ENCODE results near the gene NFIA. TPM values are rescaled to one million over a fixed set of nuclear protein-coding genes. Genes with fewer than 3 reads are reported as not detected.
"Not testable (repeated sequence)": the region's sequence is repeated elsewhere in the genome, so short reads cannot be mapped to it uniquely, and the experiment has no call there.

NFIA gene
- total RNA-seq, 4 donors from 2014 or later = 134 to 183 (median 148) TPM

GRCh38 chr1:61460191-61460590 lies 377.8 kb downstream of the NFIA start:
- no peak for DNase-seq (ENCODE audit: extremely low spot score)
- WGBS = 91% methylated on average over 6 of the region's 6 CpGs
- Histone ChIP-seq H3K9me3 (no peaks in the 10 kb centered on the region), H3K36me3 (peaks cover 3 to 50% (median 16%) of the 10 kb centered on the region in 4 donors), H3K4me3 (no peak overlapping the region), H3K4me1 (peaks cover 0 to under 1% (median 0%) of the 10 kb centered on the region in 4 donors), H3K27me3 (no peaks in the 10 kb centered on the region), H3K27ac (replicated peaks in 1 of 4) (no peak overlapping the region)
- intact Hi-C loops (cut with DNase I) = no loop called here
- TF ChIP-seq POLR2A (IDR thresholded peaks at IDR 0.05; ENCODE audit: low read depth) (no peak), CTCF (IDR thresholded peaks at IDR 0.05) (no peak)

GRCh38 chr1:61461406-61462384 lies 379.3 kb downstream of the NFIA start:
- DNase-seq (ENCODE audit: extremely low spot score) = no peak
- peaks cover 0 to 38% (median 4%) of the 10 kb centered on the region in 4 donors for H3K36me3 ChIP-seq
- no peak overlapping the region for H3K27ac ChIP-seq (replicated peaks in 1 of 4)
- intact Hi-C loops (cut with DNase I) = no loop called here
- no peak overlapping the region for H3K4me3 ChIP-seq
- TF ChIP-seq POLR2AphosphoS5 (IDR thresholded peaks at IDR 0.05) (no peak), EP300 (IDR thresholded peaks at IDR 0.05) (no peak), POLR2A (IDR thresholded peaks at IDR 0.05; ENCODE audit: low read depth) (no peak), CTCF (IDR thresholded peaks at IDR 0.05) (no peak)
- no peaks in the 10 kb centered on the region for H3K9me3 ChIP-seq
- no peaks in the 10 kb centered on the region for H3K27me3 ChIP-seq
- 81% methylated on average over 14 of the region's 14 CpGs for WGBS
- H3K4me1 ChIP-seq = no peaks in the 10 kb centered on the region

GRCh38 chr1:61462628-61463027 lies 380.3 kb downstream of the NFIA start:
- Histone ChIP-seq H3K27ac (replicated peaks in 1 of 4) (no peak overlapping the region), H3K9me3 (no peaks in the 10 kb centered on the region), H3K4me3 (no peak overlapping the region), H3K4me1 (no peaks in the 10 kb centered on the region), H3K36me3 (peaks cover 0 to 30% (median 3%) of the 10 kb centered on the region in 4 donors), H3K27me3 (no peaks in the 10 kb centered on the region)
- DNase-seq (ENCODE audit: extremely low spot score) = no peak
- TF ChIP-seq CTCF (IDR thresholded peaks at IDR 0.05) = no peak
- no peak for TF ChIP-seq POLR2AphosphoS5 (IDR thresholded peaks at IDR 0.05)
- no peak for TF ChIP-seq POLR2A (IDR thresholded peaks at IDR 0.05; ENCODE audit: low read depth)
- no peak for TF ChIP-seq EP300 (IDR thresholded peaks at IDR 0.05)
- WGBS = 93% methylated on average over 1 of the region's 1 CpG
- intact Hi-C loops (cut with DNase I) = no loop called here

- H3K4me1 ChIP-seq = no peaks in the 10 kb centered on the region
- intact Hi-C loops (cut with DNase I) = no loop called here
- H3K9me3 ChIP-seq = no peaks in the 10 kb centered on the region
- WGBS = 79% methylated on average over 4 of the region's 4 CpGs
- no peak for TF ChIP-seq POLR2A (IDR thresholded peaks at IDR 0.05; ENCODE audit: low read depth)
- TF ChIP-seq CTCF (IDR thresholded peaks at IDR 0.05) = no peak
- TF ChIP-seq POLR2AphosphoS5 (IDR thresholded peaks at IDR 0.05) = no peak
- no peak for TF ChIP-seq EP300 (IDR thresholded peaks at IDR 0.05)
- no peak for DNase-seq (ENCODE audit: extremely low spot score)
- H3K27me3 ChIP-seq = no peaks in the 10 kb centered on the region
- no peak overlapping the region for H3K27ac ChIP-seq (replicated peaks in 1 of 4)
- no peak overlapping the region for H3K4me3 ChIP-seq
- peaks cover 0 to 30% (median 3%) of the 10 kb centered on the region in 4 donors for H3K36me3 ChIP-seq
Measured at GRCh38 chr1:61463220-61463619, 380.9 kb downstream of the NFIA start.

- H3K27me3 ChIP-seq; H3K36me3 ChIP-seq; H3K4me1 ChIP-seq; H3K27ac ChIP-seq (replicated peaks in 1 of 4); H3K9me3 ChIP-seq; H3K4me3 ChIP-seq; intact Hi-C loops (cut with DNase I); DNase-seq (ENCODE audit: extremely low spot score): not testable (repeated sequence)
- 94% methylated on average over 5 of the region's 5 CpGs for WGBS
Measured at GRCh38 chr1:61467836-61468235, 385.5 kb downstream of the NFIA start.

All from esophagus muscularis mucosa (tissue), 4 donors.